Brain microvascular endothelial cell (primary cell): ENCODE data around the gene C14orf180.
"Not testable (repeated sequence)": the region's sequence is repeated elsewhere in the genome, so short reads cannot be mapped to it uniquely, and the experiment has no call there.

Experiments
- DNase-seq: peaks from one replicate; pipeline ENCODE4 v3.0.0-alpha.2; 2020
- H3K27ac ChIP-seq: fragments of 250-450 bp; sonication (Bioruptor Pico); 2 replicates; pipeline ENCODE4 v1.5.1; 2020; ENCODE audit warnings: mild to moderate bottlenecking, moderate library complexity
- H3K27me3 ChIP-seq: fragments of 250-450 bp; sonication (Bioruptor Pico); replicated peaks from 2 replicates; pipeline ENCODE4 v1.5.1; 2020; ENCODE audit warnings: mild to moderate bottlenecking
- H3K36me3 ChIP-seq: fragments of 250-450 bp; sonication (Bioruptor Pico); replicated peaks from 2 replicates; pipeline ENCODE4 v1.5.1; 2020; ENCODE audit warnings: mild to moderate bottlenecking
- H3K4me3 ChIP-seq: 2 replicates; pipeline ENCODE4 v1.5.1; 2011; ENCODE audit warnings: low read depth, mild to moderate bottlenecking, control low read depth, low read length, moderate library complexity
- CTCF ChIP-seq: IDR thresholded peaks from 2 replicates; pipeline ENCODE4 v1.5.1; 2011; ENCODE audit warnings: low read depth, mild to moderate bottlenecking, moderate library complexity, low read length, control low read depth, inconsistent platforms; ENCODE audit errors: missing control alignments
- in situ Hi-C: cut with HindIII; loops from 2 replicates; pipeline ENCODE4 v1.10.0; 2017; ENCODE audit warnings: low sequenced_read_pairs, low pct_ligation_motif_present

The C14orf180 gene

GRCh38 chr14:104577426-104577825, 2.1 kb upstream of the C14orf180 start:
- no peak overlapping the region for H3K27ac ChIP-seq
- in situ Hi-C loops: no loop called here
- no peak overlapping the region for H3K4me3 ChIP-seq
- no peak for DNase-seq
- no peaks in the 10 kb centered on the region for H3K27me3 ChIP-seq
- H3K36me3 ChIP-seq: no peaks in the 10 kb centered on the region
- TF ChIP-seq CTCF: no peak

- TF ChIP-seq CTCF: no peak
- no peaks in the 10 kb centered on the region for H3K36me3 ChIP-seq
- DNase-seq: no peak
- in situ Hi-C loops: no loop called here
- H3K27ac ChIP-seq: no peak overlapping the region
- no peaks in the 10 kb centered on the region for H3K27me3 ChIP-seq
- no peak overlapping the region for H3K4me3 ChIP-seq
These were observed 1.7 kb upstream of the C14orf180 start for GRCh38 chr14:104577847-104578301.

- TF ChIP-seq CTCF: no peak
- Histone ChIP-seq H3K4me3 (no peak overlapping the region), H3K27ac (no peak overlapping the region), H3K27me3 (no peaks in the 10 kb centered on the region), H3K36me3 (no peaks in the 10 kb centered on the region)
- DNase-seq: no peak
- in situ Hi-C loops: no loop called here
These were observed 1.2 kb upstream of the C14orf180 start for GRCh38 chr14:104578321-104578720.

GRCh38 chr14:104579939-104580338, 375 bp downstream of the C14orf180 start:
- H3K4me3 ChIP-seq, in situ Hi-C loops, H3K27ac ChIP-seq: not testable (repeated sequence)

GRCh38 chr14:104580961-104581360, 1.4 kb downstream of the C14orf180 start:
- in situ Hi-C loops: no loop called here
- TF ChIP-seq CTCF: no peak
- H3K4me3 ChIP-seq: no peak overlapping the region
- H3K27ac ChIP-seq: no peak overlapping the region
- H3K36me3 ChIP-seq: no peaks in the 10 kb centered on the region
- no peaks in the 10 kb centered on the region for H3K27me3 ChIP-seq
- DNase-seq: no peak

More at GRCh38 chr14:104579939-104580338, 375 bp downstream of the C14orf180 start:
- not testable (repeated sequence) for H3K36me3 ChIP-seq, DNase-seq, H3K27me3 ChIP-seq

GRCh38 chr14:104581521-104581920, 2.0 kb downstream of the C14orf180 start:
- in situ Hi-C loops: no loop called here
- H3K27me3 ChIP-seq: no peaks in the 10 kb centered on the region
- no peak for TF ChIP-seq CTCF
- H3K36me3 ChIP-seq: no peaks in the 10 kb centered on the region
- H3K4me3 ChIP-seq: no peak overlapping the region
- H3K27ac ChIP-seq: no peak overlapping the region
- DNase-seq: no peak
